HepG2 (cell line): Measurements from ENCODE around the gene HAO2. TPM values are rescaled to one million over a fixed set of nuclear protein-coding genes. Genes with fewer than 3 reads are reported as not detected.
A peak's percentile ranks its signal among the peaks of the same experiment; 100 is the strongest.

Source experiments
- AHR ChIP-seq: IDR thresholded peaks from 2 replicates; pipeline ENCODE4 v1.6.1; 2018; ENCODE audit warnings: missing genetic modification reagents, missing compliant biosample characterization
- ARHGAP35 ChIP-seq: sonication (generic); formaldehyde crosslinking; IDR thresholded peaks from 2 replicates; pipeline ENCODE4 v1.9.0; 2022; ENCODE audit warnings: mild to moderate bottlenecking, inconsistent platforms, moderate library complexity, missing genetic modification reagents, borderline replicate concordance
- HDAC1 ChIP-seq: sonication (generic); formaldehyde crosslinking; IDR thresholded peaks from 2 replicates; pipeline ENCODE4 v1.5.1; 2020; ENCODE audit warnings: mild to moderate bottlenecking, missing genetic modification reagents
- MATR3 ChIP-seq: sonication (generic); formaldehyde crosslinking; IDR thresholded peaks from 2 replicates; pipeline ENCODE4 v1.4.0; 2020; ENCODE audit warnings: missing genetic modification reagents
- MEIS2 ChIP-seq: sonication (generic); formaldehyde crosslinking; IDR thresholded peaks from 2 replicates; pipeline ENCODE4 v1.9.0; 2021; ENCODE audit warnings: mild to moderate bottlenecking, missing genetic modification reagents
- NPAS2 ChIP-seq: sonication (generic); formaldehyde crosslinking; IDR thresholded peaks from 2 replicates; pipeline ENCODE4 v1.8.0; 2022; ENCODE audit warnings: mild to moderate bottlenecking, missing genetic modification reagents, borderline replicate concordance
- NR3C1 ChIP-seq: sonication (generic); formaldehyde crosslinking; IDR thresholded peaks from 2 replicates; pipeline ENCODE4 v1.4.0; 2020; ENCODE audit warnings: missing genetic modification reagents
- PHB2 ChIP-seq: fragments of 450-650 bp; IDR thresholded peaks from 2 replicates; pipeline ENCODE4 v1.6.1; 2018; ENCODE audit not compliant: partially characterized antibody
- SMAD3 ChIP-seq: sonication (generic); formaldehyde crosslinking; IDR thresholded peaks from 2 replicates; pipeline ENCODE4 v1.4.0; 2020; ENCODE audit warnings: missing genetic modification reagents
- SMC3 ChIP-seq: IDR thresholded peaks from 2 replicates; pipeline ENCODE4 v1.6.1; 2011; ENCODE audit warnings: low read length, improper control_type of control experiment
- TBP ChIP-seq: sonication (generic); formaldehyde crosslinking; IDR thresholded peaks from 2 replicates; pipeline ENCODE4 v1.5.0; 2020; ENCODE audit warnings: missing genetic modification reagents
- ZNF256 ChIP-seq: sonication (generic); formaldehyde crosslinking; conservative IDR thresholded peaks from 2 replicates; pipeline ENCODE4 v1.4.0; 2020; ENCODE audit warnings: missing genetic modification reagents
- ZNF296 ChIP-seq: sonication (generic); formaldehyde crosslinking; conservative IDR thresholded peaks from 2 replicates; pipeline ENCODE4 v1.5.0; 2020; ENCODE audit warnings: mild to moderate bottlenecking, missing genetic modification reagents
- ZNF30 ChIP-seq: sonication (generic); formaldehyde crosslinking; IDR thresholded peaks from 2 replicates; pipeline ENCODE4 v1.5.0; 2020; ENCODE audit warnings: mild to moderate bottlenecking, missing genetic modification reagents
- ZNF326 ChIP-seq: sonication (generic); formaldehyde crosslinking; IDR thresholded peaks from 2 replicates; pipeline ENCODE4 v1.4.0; 2020; ENCODE audit warnings: missing genetic modification reagents, borderline replicate concordance
- ZNF335 ChIP-seq: sonication (generic); formaldehyde crosslinking; IDR thresholded peaks from 2 replicates; pipeline ENCODE4 v1.4.0; 2020; ENCODE audit warnings: missing genetic modification reagents
- ZNF446 ChIP-seq: sonication (generic); formaldehyde crosslinking; IDR thresholded peaks from 2 replicates; pipeline ENCODE4 v1.5.0; 2020; ENCODE audit warnings: mild to moderate bottlenecking, missing genetic modification reagents
- ZNF569 ChIP-seq: sonication (generic); formaldehyde crosslinking; IDR thresholded peaks from 2 replicates; pipeline ENCODE4 v1.5.0; 2020; ENCODE audit warnings: mild to moderate bottlenecking, missing genetic modification reagents, moderate library complexity, borderline replicate concordance
- ZNF644 ChIP-seq: IDR thresholded peaks from 2 replicates; pipeline ENCODE4 v1.6.1; 2016; ENCODE audit warnings: low read depth
- ZNF75D ChIP-seq: sonication (generic); formaldehyde crosslinking; IDR thresholded peaks from 2 replicates; pipeline ENCODE4 v1.8.1; 2023; ENCODE audit warnings: missing genetic modification reagents, mild to moderate bottlenecking, borderline replicate concordance
- ZNF792 ChIP-seq: IDR thresholded peaks from 2 replicates; pipeline ENCODE4 v1.6.1; 2016
- polyA plus RNA-seq, 8 experiments: library from polyadenylated mRNA; depleted of rRNA in 3 of 8; stranded (reverse) in 7 of 8; unstranded in 1 of 8; fragments of >200 nt; fragmentation: Illumina TruSeq in 4 of 8; extraction: Trizol in 4 of 8; gene quantifications; 2 replicates each; pipeline versions ENCODE4 v1.2.1 to v1.2.3, GENCODE V29; 2011 to 2016; ENCODE audit warnings: low read depth in 4 of 8, missing spikeins in 1 of 8, mixed read lengths in 1 of 8; ENCODE audit not compliant: insufficient read depth in 1 of 8
- total RNA-seq, 5 experiments: library from RNA; depleted of rRNA; stranded (reverse); fragments of >200 nt; fragmentation: Illumina TruSeq; extraction: Trizol; gene quantifications; 2 replicates each; pipeline ENCODE4 v1.2.3, GENCODE V29; 2016; ENCODE audit warnings: low read depth in 1 of 5
- TF ChIP-seq, protein P1 (sequence below): IDR thresholded peaks from 2 replicates; pipeline ENCODE4 v1.6.1; 2016; ENCODE audit warnings: low read depth
- TF ChIP-seq, protein P2 (sequence below): sonication (generic); formaldehyde crosslinking; IDR thresholded peaks from 2 replicates; pipeline ENCODE4 v1.8.0; 2022; ENCODE audit warnings: missing genetic modification reagents, mild to moderate bottlenecking, inconsistent platforms, borderline replicate concordance
- TF ChIP-seq, protein P3 (sequence below), 2 experiments: sonication (generic) in 1 of 2; formaldehyde crosslinking in 1 of 2; IDR thresholded peaks; 2 replicates each; pipeline versions ENCODE4 v1.4.0 to v1.6.1; 2018 to 2020; ENCODE audit warnings: missing genetic modification reagents in 2 of 2, borderline replicate concordance in 1 of 2, low read depth in 1 of 2, mild to moderate bottlenecking in 1 of 2, missing biosample characterization in 1 of 2

The HAO2 gene
- total and polyA plus RNA-seq, 2 of the 13 experiments (the other 11 are each of a cell fraction or from before 2014, with no cell fraction given): 0.05 to 0.09 TPM

DNA sequence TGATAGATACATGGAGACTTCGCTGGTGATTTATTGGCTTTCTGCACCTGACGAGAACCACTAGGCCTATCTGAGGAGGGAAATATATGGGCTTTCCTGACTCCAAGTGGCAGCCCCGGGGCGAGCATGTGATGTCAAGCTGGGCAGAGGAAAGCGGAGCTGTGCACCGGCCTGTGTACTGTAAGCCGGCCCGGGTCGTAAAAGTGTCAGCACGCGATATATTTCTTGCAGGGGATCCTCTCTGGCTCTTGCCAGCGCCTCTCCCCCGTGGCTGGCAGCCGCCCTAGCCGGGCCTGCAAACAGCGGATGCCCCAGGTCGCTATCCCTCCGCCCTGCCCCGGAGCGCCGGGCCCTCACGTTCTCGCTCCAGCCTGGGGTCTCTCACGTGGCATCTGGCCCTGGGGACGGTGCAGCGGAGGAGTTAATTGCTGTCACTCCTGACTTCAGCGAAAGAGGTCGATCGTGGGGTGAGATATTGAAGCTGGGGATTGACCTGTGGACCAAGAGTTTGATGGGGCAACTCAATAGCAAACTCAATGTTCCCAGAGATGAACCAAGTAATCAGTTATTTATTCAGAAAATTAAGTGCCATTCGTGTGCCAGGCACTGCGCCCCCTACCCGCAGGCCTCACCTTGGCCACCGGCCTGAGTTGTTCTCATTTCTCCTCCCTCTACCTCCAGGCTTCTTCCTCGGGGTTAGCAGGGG is 41.0 kb upstream of the HAO2 start (continued):
- TF ChIP-seq ZNF75D (CRISPR knock-in tag) (no peak), ZNF792 (CRISPR knock-in tag) (no peak), AHR (CRISPR knock-in tag) (no peak), ZNF335 (no peak), MATR3 (CRISPR knock-in tag) (no peak), ZNF644 (CRISPR knock-in tag) (no peak), ZNF30 (CRISPR knock-in tag) (no peak), MEIS2 (CRISPR knock-in tag) (peak; percentile 42; the same call in 1 of the 2 replicates), ZNF296 (CRISPR knock-in tag) (no peak), ARHGAP35 (CRISPR knock-in tag) (no peak), ZNF326 (CRISPR knock-in tag) (no peak), NPAS2 (CRISPR knock-in tag) (no peak), PHB2 (no peak), SMC3 (no peak), NR3C1 (CRISPR knock-in tag) (no peak), SMAD3 (no peak), ZNF256 (CRISPR knock-in tag) (no peak), TBP (CRISPR knock-in tag) (no peak), HDAC1 (CRISPR knock-in tag) (peak; percentile 68), ZNF569 (CRISPR knock-in tag) (no peak), ZNF446 (CRISPR knock-in tag) (peak; percentile 39; the same call in 1 of the 2 replicates)
- TF ChIP-seq, protein P1, sequence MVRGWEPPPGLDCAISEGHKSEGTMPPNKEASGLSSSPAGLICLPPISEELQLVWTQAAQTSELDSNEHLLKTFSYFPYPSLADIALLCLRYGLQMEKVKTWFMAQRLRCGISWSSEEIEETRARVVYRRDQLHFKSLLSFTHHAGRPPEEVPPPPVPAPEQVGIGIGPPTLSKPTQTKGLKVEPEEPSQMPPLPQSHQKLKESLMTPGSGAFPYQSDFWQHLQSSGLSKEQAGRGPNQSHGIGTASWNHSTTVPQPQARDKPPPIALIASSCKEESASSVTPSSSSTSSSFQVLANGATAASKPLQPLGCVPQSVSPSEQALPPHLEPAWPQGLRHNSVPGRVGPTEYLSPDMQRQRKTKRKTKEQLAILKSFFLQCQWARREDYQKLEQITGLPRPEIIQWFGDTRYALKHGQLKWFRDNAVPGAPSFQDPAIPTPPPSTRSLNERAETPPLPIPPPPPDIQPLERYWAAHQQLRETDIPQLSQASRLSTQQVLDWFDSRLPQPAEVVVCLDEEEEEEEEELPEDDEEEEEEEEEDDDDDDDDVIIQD: no peak
- TF ChIP-seq, protein P2, sequence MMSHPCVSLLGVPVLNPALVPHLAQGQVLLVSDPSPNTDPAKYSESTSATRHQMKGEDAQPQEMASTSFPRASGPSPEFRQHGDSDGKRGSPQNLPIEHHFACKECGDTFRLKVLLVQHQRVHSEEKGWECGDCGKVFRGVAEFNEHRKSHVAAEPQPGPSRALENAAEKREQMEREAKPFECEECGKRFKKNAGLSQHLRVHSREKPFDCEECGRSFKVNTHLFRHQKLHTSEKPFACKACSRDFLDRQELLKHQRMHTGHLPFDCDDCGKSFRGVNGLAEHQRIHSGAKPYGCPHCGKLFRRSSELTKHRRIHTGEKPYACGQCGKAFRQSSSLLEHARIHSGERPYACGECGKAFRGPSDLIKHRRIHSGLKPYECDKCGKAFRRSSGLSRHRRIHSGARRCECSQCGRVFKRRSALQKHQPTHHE (CRISPR knock-in tag): no peak
- TF ChIP-seq, protein P3, sequence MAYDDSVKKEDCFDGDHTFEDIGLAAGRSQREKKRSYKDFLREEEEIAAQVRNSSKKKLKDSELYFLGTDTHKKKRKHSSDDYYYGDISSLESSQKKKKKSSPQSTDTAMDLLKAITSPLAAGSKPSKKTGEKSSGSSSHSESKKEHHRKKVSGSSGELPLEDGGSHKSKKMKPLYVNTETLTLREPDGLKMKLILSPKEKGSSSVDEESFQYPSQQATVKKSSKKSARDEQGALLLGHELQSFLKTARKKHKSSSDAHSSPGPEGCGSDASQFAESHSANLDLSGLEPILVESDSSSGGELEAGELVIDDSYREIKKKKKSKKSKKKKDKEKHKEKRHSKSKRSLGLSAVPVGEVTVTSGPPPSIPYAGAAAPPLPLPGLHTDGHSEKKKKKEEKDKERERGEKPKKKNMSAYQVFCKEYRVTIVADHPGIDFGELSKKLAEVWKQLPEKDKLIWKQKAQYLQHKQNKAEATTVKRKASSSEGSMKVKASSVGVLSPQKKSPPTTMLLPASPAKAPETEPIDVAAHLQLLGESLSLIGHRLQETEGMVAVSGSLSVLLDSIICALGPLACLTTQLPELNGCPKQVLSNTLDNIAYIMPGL (CRISPR knock-in tag; IDR thresholded peaks at IDR 0.05; ENCODE audit: borderline replicate concordance in 1 of 2, low read depth in 1 of 2): peak; percentile 75 to 76
